Cortex of kidney (tissue), 1 donor: ENCODE results near the gene CCM2.
"Not testable (repeated sequence)": the region's sequence is repeated elsewhere in the genome, so short reads cannot be mapped to it uniquely, and the experiment has no call there.

Source experiments
- DNase-seq: peaks from one replicate; lab custom pipeline; 2025; lab: John Stamatoyannopoulos, UW

The CCM2 gene

DNA sequence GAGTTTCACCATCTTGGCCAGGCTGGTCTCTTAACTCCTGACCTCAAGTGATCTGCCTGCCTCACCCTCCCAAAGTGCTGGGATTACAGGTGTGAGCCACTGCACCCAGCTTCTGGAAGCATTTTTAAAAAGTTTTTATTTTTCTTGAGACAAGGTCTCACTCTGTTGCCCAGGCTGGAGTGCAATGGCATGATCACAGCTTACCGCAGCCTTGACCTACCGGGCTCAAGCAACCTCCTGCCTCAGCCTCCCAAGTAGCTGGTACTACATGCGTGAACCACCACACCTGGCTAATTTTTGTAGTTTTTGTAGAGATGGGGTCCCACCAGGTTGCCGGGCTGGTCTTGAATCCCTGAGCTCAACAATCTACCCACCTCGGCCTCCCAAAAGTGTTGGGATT, 34.7 kb downstream of the CCM2 start:
- not testable (repeated sequence) for DNase-seq

- DNase-seq: no peak
Observed at GRCh38 chr7:45035371-45035770, 35.4 kb downstream of the CCM2 start.

- no peak for DNase-seq
Observed at GRCh38 chr7:45035893-45036292, 35.9 kb downstream of the CCM2 start.

DNA sequence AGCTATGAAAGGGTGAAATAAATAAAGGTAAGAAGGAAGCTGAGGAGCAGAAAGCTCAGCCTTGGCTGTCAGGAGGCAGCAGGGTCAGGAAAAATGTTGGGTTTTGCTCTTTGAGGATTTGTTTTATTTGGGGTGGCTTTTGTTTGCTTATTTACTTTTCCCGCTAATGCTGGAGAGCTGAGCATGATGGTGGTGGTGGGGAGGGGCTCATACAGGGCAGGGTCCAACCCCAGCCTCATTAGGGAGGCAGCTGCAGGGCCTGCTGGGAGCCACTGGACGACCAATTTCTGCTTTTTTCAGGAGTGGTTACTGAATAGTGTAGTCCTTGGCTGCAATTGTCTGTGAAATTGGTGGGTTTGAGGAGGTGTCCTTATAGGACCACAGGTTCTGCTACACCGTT, 36.3 kb downstream of the CCM2 start:
- DNase-seq: no peak

GRCh38 chr7:45036796-45037195, 36.8 kb downstream of the CCM2 start:
- no peak for DNase-seq

GRCh38 chr7:45037876-45038275, 37.9 kb downstream of the CCM2 start:
- DNase-seq: no peak

DNA sequence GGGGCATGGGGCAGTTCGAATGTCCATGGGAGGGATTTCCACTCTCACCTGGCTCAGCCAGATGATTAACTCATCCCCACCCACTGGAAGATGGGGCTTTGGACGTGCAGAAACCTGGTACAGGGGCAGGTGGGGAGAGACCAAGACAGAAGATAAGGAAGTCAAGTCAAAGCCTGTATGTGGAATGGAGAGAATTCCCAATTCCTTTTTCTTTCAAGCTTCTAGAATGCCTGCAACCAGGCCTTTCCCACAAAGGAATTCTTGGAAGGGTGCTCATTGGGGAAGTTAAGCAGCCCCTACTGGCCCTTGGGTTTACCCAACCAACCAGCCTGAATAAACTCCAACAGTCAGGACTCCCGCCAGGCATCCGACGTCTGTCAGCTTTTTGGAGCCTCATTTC, 39.1 kb downstream of the CCM2 start:
- no peak for DNase-seq

DNA sequence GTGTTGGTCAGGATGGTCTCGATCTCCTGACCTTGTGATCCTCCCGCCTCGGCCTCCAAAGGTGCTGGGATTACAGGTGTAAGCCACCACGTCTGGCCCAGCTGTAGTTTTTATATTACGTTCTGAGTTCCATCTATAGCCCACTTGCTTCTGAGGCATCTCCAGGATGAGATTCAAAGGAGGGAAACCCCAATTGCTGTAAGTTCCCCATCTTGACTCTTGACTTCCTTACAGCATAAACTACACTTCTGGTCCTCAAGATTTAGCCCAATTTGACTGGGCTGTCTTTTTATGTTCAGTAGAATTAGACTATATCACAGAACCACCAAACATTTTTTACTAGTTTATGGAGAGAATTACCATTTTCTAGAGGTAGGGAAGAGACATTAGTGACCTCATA, 44.3 kb downstream of the CCM2 start:
- DNase-seq: no peak

DNA sequence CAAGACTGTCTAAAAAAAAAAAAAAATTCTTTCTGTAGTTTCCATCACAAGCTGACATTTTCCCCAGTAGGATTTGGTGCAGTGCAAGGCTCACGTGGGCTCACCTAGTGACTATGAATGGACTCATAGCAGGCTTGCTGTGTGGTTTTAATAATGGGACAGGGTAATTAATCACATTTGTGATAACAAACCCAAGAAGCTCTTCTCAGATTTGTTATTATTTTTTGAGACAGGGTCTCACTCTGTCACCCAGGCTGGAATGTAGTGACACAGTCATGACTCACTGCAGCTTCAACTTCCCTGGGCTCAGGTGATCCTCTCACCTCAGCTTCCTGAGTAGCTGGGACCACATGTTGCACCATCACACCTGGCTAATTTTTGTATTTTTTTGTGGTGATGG, 48.7 kb downstream of the CCM2 start:
- DNase-seq: no peak

- no peak for DNase-seq
Observed at GRCh38 chr7:45050198-45050597, 50.2 kb downstream of the CCM2 start.

- no peak for DNase-seq
Observed at GRCh38 chr7:45052011-45052410, 52.0 kb downstream of the CCM2 start.

DNA sequence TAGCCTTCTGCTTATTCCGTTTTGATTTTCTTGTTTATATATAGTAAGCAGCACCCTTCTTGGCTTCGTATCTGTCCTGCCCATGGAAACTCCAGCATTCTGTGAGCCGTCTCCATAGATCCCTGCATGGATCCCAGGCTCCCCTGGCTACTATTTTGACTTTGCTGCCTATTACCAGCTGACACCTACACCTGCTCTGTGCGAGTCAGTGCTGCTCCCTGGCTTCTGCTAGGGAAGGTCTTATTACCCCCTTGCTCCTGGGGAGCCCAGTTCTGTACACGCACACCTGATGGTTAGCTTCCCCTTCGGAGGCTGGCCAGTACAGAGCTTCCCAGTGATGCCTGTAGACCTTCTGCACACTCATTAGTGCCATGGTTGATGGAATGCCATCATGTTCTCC, 53.4 kb downstream of the CCM2 start:
- no peak for DNase-seq

GRCh38 chr7:45053941-45054340, 53.9 kb downstream of the CCM2 start:
- DNase-seq: no peak

DNA sequence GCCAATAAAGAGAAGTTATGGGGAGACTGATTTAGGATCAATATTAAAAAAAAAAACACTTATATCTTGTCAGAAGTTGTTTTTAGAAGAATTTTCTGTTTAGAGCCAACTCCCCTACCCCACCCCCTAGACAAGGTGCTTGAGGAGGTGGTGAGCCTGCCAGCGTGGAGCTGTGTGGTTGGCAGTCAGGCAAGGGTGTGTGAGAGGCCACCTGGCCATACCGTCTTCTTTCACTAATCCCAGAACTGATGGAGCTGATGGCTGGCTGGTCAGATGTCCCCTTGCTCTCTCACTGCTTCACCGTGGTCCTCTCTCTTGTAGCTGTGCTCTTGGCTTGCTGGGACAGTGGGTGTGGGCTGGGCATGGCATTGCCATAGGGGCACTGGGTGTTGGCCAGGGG, 54.4 kb downstream of the CCM2 start:
- no peak for DNase-seq

- no peak for DNase-seq
Observed at GRCh38 chr7:45055016-45055415, 55.0 kb downstream of the CCM2 start.

- no peak for DNase-seq
Observed at GRCh38 chr7:45055594-45056219, 55.7 kb downstream of the CCM2 start.

DNA sequence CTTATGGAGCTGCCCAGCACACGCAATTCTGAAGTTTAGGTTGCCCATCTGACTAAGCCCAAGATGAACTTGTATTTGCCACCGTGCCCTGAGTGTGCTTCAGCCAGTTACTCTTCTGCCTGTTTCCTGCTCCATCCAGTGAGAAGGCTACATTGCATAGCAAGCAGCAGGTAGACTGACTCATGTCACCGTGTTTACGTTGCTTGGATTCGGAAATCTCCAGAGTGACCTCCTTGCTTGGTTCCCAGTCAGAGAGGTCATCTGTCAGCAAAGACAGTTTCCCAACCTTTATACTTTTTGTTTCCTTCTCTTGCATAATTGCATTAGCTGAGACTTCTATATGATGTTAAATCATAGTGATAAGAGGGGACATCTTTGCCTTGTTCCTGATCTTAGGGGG, 57.9 kb downstream of the CCM2 start:
- DNase-seq: no peak

DNA sequence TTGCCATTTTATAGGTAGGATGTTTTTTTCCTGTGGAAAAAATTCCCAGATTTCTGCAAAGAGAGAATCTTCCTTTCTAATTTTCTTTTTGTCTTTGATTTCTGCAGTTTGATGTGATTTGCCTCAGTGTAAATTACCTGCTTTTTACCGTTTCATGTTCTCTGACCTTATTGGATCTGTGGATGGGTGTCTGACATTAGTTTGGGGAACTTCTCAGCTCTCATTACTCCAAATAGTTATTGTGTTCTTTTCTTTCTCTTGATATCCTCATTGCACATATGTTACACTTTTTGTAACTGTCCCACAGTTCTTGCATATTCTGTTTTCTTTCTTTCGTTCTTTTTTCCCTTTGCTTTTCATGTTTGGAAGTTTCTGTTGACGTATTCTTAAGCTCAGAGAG, 60.3 kb downstream of the CCM2 start:
- no peak for DNase-seq

DNA sequence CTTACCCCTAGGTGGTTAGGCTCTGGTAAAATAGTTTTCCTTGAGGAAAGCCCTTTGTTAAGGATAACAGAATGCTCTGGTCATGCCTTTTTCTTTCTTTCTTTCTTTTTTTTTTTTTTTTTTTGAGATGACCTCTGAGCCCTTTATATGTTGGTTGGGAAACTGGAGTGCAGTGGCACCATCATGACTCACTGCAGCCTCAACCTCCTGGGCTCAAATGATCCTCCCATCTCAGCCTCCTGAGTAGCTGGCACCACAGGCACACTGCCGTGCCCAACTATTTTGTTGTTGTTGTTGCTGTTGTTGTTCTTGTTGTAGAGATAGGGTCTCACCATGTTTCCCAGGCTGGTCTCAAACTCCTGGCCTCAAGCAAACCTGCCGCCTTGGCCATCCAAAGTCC, 61.4 kb downstream of the CCM2 start:
- no peak for DNase-seq

DNA sequence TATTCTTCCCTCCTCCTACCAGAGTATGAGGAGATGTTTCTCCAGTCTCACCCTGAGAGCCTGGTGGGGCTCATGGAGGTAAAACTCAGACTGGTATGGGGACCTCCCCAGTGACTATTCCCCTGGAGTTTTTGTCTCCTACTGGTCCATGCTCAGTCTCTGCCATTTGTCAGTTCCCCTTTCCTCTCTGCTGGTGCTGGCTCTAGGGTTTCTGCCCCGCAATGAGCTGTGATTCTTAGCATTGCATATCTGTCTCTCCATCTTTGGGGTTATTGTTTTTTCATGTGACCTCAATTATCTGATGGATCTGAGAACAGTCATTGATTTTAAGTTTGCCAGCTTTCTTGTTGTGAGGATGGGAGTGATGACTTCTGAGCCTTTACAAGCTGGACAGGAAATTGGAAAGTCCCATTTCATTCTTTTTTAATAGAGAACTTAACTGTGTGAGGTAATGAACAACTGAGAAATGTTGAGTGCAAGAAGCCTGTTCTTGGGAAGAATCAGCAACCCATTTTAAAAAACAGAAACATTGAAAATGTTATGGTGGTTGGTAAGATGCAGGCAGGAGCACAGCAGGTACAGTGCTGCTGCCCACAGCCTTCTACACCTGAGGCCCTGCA, 61.9 kb downstream of the CCM2 start:
- no peak for DNase-seq

GRCh38 chr7:45064047-45064725, 64.2 kb downstream of the CCM2 start:
- no peak for DNase-seq

DNA sequence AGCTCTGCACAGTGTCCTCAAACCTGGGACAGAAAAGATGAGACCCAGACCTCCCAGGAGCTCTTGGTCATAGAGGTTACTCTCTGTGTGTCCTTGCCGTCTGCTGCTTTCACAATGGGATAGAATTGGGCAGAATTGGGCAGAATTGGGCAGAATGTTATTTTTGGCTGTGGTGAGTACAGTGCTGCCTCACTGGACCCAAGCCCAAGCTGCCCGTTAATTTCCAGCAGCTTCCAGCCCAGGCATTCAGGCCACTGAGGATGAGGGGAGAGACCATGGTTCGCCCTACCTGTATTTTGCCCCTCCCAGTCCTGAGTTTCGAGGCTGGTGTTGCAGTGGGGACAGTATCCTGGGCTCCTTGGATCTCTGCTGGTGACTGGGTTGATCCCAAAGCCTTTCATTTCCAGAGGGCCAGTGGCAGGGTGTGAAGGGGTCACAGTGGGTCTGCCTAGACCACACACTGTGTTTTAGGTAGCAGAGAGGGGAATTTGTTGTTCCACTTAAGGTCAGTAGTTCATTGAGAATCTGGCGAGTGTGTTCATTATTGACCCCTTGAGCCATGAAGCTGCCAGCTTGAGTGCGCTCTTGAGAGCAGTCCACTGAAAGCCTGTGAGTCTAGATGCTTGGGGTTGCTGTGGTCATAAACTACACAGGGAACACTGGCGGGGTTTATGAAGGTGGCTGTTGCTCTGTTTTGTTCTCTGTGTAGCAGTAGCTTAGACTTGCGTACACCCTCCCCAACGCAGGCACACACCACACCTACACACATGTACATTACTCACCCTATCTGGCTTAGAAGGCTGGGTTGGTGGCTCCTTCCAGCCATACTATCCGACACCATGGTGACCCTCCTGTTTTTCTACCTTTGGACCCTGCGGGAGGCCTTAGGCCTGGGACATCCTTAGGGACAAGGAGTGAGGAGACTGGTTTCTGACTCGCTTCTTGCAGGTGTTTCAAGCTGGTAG, 65.3 kb downstream of the CCM2 start:
- DNase-seq: no peak

- DNase-seq: no peak
Observed at GRCh38 chr7:45066409-45066808, 66.4 kb downstream of the CCM2 start.
